IMR-90 (cell line): ENCODE data around the gene ADAM12.

ENCODE experiments used
- CTCF ChIP-seq: conservative IDR thresholded peaks from 2 replicates; pipeline ENCODE4 v1.5.1; 2012; ENCODE audit warnings: mild to moderate bottlenecking, low read depth, low read length, improper control_type of control experiment
- MAFK ChIP-seq: IDR thresholded peaks from 2 replicates; pipeline ENCODE4 v1.6.1; 2012; ENCODE audit warnings: low read depth, low read length, improper control_type of control experiment
- MAZ ChIP-seq: IDR thresholded peaks from 2 replicates; pipeline ENCODE4 v1.6.1; 2012; ENCODE audit warnings: low read depth, mild to moderate bottlenecking, low read length, improper control_type of control experiment, moderate library complexity, borderline replicate concordance
- MXI1 ChIP-seq: IDR thresholded peaks from 2 replicates; pipeline ENCODE4 v1.6.1; 2012; ENCODE audit warnings: low read depth, mild to moderate bottlenecking, low read length, moderate library complexity, borderline replicate concordance
- POLR2A ChIP-seq: IDR thresholded peaks from 2 replicates; pipeline ENCODE4 v1.6.1; 2012; ENCODE audit warnings: mild to moderate bottlenecking, low read depth, low read length
- RAD21 ChIP-seq: IDR thresholded peaks from 2 replicates; pipeline ENCODE4 v1.6.1; 2012; ENCODE audit warnings: low read length, improper control_type of control experiment
- RCOR1 ChIP-seq: IDR thresholded peaks from 2 replicates; pipeline ENCODE4 v1.6.1; 2012; ENCODE audit warnings: mild to moderate bottlenecking, low read length, improper control_type of control experiment; ENCODE audit not compliant: insufficient replicate concordance
- RFX5 ChIP-seq: IDR thresholded peaks from 2 replicates; pipeline ENCODE4 v1.8.0; 2012; ENCODE audit warnings: low read depth, mild to moderate bottlenecking, low read length, moderate library complexity
- SMC3 ChIP-seq: fragments of 150-350 bp; IDR thresholded peaks from 2 replicates; pipeline ENCODE4 v1.6.1; 2016; ENCODE audit warnings: low read depth, mild to moderate bottlenecking, antibody characterized with exemption, low read length, moderate library complexity

DNA sequence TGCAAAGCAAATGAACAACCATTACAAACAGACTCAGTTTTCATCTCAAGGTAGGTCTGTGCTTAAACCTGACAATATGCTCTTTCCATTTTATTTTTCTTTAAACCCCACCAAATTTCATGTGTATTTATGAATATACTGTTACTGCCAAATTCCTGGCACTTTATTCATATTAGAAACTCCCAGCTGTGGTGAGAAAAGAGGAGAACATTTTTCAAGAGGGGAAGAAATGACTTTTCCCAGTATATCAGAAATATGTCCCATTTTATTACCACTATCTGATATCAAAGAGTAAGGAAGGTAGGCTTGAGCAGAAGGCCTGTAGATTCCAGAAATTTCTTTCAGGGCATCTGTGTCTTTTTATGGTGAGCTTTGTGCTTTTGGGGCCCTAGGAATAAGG, 189.6 kb downstream of the ADAM12 start:
- TF ChIP-seq CTCF (no peak), MAFK (no peak), POLR2A (no peak), RFX5 (no peak), MXI1 (no peak), MAZ (no peak), SMC3 (no peak), RAD21 (no peak), RCOR1 (no peak)
